RKO (cell line): ENCODE measurements around the gene MCOLN1.
"Not testable (repeated sequence)": the region's sequence is repeated elsewhere in the genome, so short reads cannot be mapped to it uniquely, and the experiment has no call there.

ENCODE experiments used
- DNase-seq: peaks from one replicate; pipeline ENCODE4 v3.0.0-alpha.2; 2016; ENCODE audit warnings: low spot score

MCOLN1 gene

DNA sequence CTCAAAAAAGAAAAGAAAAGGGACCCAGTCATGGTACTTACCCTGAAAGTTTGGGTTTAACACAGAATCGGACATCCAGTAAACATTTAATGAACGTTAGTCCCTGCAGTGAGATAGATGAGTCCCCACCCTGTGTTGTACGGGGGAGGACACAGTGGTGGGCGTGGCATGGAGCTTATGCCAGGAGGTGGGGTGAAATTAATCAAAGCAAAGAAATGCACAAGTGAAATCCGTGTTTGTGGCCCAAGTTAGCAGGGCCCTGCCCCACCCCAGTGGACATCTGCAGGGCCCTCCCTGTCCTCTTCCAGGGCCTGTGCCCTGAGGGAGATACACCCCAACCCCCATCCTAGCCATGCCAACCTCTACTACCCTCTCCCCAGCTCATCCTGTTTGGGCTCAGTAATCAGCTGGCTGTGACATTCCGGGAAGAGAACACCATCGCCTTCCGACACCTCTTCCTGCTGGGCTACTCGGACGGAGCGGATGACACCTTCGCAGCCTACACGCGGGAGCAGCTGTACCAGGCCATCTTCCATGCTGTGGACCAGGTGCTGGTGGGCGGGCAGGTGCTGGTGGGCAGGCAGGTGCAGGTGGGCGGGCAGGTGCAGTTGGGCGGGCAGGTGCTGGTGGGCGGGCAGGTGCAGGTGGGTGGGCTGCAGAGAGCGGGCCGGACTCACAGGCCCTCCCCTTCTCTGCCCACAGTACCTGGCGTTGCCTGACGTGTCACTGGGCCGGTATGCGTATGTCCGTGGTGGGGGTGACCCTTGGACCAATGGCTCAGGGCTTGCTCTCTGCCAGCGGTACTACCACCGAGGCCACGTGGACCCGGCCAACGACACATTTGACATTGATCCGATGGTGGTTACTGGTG lies 3.9 kb downstream of the MCOLN1 start:
- no peak for DNase-seq

- DNase-seq: no peak
These were observed 5.2 kb downstream of the MCOLN1 start for GRCh38 chr19:7527516-7528191.

GRCh38 chr19:7528192-7528519 lies 5.7 kb downstream of the MCOLN1 start:
- DNase-seq: no peak

DNA sequence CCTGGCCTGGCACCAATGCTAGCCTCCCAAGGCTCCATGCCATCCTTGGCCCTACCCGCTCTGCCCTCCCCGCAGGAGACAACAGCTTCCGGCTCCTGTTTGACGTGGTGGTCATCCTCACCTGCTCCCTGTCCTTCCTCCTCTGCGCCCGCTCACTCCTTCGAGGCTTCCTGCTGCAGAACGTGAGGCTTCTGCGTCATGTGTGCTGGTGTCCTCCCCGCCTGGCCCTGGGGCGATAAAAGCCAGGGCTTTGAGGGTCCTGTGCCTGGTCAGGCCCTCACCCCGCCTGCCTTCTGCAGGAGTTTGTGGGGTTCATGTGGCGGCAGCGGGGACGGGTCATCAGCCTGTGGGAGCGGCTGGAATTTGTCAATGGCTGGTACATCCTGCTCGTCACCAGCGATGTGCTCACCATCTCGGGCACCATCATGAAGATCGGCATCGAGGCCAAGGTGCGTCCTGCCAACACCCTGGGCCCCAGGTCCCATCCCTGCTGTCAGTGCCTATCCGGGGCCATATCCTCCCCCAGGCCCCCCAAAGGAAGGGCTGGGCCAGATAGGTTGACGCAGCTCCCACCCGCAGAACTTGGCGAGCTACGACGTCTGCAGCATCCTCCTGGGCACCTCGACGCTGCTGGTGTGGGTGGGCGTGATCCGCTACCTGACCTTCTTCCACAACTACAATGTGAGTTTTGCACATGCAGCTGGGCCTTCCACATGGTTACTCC lies 6.3 kb downstream of the MCOLN1 start:
- no peak for DNase-seq

- DNase-seq: no peak
These were observed 6.8 kb downstream of the MCOLN1 start for GRCh38 chr19:7529246-7529600.

DNA sequence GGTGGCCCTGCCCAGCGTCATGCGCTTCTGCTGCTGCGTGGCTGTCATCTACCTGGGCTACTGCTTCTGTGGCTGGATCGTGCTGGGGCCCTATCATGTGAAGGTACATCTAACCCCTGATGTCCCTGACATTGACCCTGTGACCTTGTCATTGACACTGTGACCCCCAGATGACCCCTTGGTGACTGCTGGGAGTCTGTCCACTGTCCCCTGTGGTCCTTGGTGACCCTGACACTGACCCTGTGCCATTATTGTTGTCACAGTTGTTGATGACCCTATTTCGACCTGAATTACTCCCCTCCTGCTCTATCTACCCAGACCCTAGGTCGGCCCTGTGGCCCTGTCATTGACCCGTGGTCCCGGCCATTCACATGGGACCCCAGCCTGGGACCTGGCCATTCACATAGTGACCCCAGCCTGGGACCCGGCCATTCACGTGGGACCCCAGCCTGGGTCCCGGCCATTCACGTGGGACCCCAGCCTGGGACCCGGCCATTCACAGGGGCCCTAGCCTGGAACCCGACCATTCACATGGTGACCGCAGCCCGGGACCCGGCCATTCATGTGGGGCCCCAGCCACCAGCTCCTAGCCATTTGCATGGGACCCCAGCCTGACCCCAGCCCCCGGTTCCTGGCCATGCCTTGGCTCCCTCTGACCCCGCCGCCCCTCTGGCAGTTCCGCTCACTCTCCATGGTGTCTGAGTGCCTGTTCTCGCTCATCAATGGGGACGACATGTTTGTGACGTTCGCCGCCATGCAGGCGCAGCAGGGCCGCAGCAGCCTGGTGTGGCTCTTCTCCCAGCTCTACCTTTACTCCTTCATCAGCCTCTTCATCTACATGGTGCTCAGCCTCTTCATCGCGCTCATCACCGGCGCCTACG lies 7.4 kb downstream of the MCOLN1 start:
- no peak for DNase-seq

GRCh38 chr19:7533281-7533885 lies 11.0 kb downstream of the MCOLN1 start:
- no peak for DNase-seq

DNA sequence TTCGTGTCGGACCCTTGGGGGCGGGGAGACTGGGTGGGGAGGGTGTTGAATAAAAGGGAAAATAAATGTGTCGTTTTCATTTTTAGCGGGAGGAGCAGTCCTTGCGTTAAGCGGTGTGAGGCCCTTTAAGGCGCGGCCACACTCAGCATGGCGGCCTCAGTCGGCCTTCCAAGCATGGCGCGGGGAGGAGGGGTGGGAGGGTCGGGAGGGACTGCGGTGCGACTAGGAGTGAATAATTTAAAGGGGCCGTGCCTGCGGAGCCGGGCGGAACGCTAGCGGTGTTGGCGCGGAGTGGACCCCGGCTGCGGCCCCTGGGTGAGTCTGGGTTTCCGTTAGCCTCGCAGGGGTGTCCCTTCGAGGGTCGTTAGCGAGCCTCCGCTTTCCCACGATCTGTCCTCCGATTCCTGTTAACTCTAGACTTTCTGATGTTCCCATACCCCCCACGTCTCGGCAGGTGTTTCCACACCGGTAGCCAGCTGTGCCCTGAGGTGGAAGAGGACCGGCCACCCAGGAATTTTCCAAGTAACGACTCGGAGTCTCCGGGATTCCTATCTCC lies 11.6 kb downstream of the MCOLN1 start:
- DNase-seq: peak; percentile 85

- DNase-seq: peak; percentile 90
These were observed 12.2 kb downstream of the MCOLN1 start for GRCh38 chr19:7534531-7535046.

GRCh38 chr19:7535047-7535997 lies 12.9 kb downstream of the MCOLN1 start, which contains the start of gene PNPLA6:
Gene PNPLA6 (plus strand): TSS chr19:7535717. CDS start chr19:7535789, 72 bp downstream.
- DNase-seq: peak; percentile 94

DNA sequence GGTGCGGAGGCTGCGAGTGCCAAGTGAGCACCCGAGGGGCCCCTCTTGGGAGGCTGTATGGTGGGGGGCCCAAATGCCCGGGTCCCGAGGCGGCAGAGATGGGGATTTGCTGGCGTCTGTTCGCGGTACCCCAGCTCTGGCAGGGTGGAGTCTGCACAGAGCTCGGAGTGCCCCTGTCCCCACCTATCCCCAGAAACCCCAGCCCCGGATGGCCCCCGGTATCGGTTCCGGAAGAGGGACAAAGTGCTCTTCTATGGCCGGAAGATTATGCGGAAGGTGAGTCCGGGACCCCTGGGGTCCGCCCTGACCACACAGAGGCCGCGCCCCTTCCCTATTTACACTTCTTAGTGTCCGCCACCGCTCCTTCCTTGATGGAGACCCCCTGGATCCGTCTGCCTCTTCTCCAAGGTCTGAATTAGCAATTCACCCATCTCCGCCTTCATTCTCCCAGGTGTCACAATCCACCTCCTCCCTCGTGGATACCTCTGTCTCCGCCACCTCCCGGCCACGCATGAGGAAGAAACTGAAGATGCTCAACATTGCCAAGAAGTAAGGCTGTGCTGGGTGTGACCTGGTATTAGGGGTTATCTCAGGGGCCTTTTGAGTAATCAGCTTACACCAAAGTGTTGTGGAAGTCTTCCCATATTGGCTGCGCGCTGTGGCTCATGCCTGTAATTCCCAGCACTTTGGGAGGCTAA lies 13.7 kb downstream of the MCOLN1 start:
- DNase-seq: no peak

DNA sequence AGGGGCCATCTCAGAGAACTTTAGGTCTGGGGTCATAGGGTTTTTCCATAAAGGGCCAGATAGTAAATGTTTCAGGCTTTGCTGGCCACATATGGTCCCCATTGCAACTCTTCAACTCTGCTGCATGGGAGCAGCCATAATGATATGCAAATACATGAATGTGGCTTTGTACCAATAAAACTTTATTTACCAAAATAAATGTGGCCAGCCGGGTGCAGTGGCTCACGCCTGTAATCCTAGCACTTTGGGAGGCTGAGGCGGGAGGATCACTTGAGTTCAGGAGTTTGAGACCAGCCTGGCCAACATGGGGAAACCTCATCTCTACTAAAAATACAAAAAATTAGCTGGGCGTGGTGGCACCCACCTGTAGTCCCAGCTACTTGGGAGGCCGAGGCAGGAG lies 16.6 kb downstream of the MCOLN1 start:
- DNase-seq: not testable (repeated sequence)

GRCh38 chr19:7539827-7540425 lies 17.5 kb downstream of the MCOLN1 start:
- DNase-seq: no peak

- peak; percentile 68 for DNase-seq
These were observed 18.5 kb downstream of the MCOLN1 start for GRCh38 chr19:7540761-7541474.

GRCh38 chr19:7541475-7541824 lies 19.0 kb downstream of the MCOLN1 start:
- no peak for DNase-seq

- DNase-seq: no peak
These were observed 19.5 kb downstream of the MCOLN1 start for GRCh38 chr19:7541828-7542443.

DNA sequence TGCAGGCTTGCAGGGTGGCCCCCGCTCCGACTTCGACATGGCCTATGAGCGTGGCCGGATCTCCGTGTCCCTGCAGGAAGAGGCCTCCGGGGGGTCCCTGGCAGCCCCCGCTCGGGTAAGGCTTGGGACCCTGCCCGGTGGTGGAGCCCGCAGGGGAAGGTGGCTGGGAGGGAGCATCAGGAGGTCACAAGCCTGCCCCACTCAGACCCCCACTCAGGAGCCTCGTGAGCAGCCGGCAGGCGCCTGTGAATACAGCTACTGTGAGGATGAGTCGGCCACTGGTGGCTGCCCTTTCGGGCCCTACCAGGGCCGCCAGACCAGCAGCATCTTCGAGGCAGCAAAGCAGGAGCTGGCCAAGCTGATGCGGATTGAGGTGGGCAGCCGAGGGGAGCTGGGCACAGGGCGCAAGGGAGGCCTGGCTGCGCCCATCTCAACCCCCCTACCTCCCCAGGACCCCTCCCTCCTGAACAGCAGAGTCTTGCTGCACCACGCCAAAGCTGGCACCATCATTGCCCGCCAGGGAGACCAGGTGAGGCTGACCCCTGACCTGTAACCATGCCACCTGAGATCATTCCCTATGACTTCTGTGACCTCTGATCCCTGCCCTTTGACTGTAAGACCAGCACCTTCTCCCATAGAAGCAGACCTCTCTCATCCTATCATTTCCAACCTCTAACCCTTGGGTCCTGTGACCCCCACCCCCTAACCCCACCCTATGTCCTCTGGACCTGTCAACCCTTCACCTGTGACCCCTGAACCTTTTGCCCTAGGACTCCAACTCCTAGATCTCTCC lies 20.3 kb downstream of the MCOLN1 start:
- no peak for DNase-seq
